ENCODE data around the gene UBASH3B.
"Not testable (repeated sequence)": the region's sequence is repeated elsewhere in the genome, so short reads cannot be mapped to it uniquely, and the experiment has no call there.

Gene UBASH3B

GRCh38 chr11:122813176-122813893, 157.8 kb downstream of the UBASH3B start:
- DNase-seq (ENCODE audit: low spot score) = no peak

GRCh38 chr11:122813894-122814270, 158.4 kb downstream of the UBASH3B start:
- no peak for DNase-seq (ENCODE audit: low spot score)

GRCh38 chr11:122814401-122814800, 158.9 kb downstream of the UBASH3B start:
- DNase-seq (ENCODE audit: low spot score) = no peak

GRCh38 chr11:122815900-122816299, 160.4 kb downstream of the UBASH3B start:
- DNase-seq (ENCODE audit: low spot score) = no peak

- DNase-seq (ENCODE audit: low spot score) = no peak
Observed at GRCh38 chr11:122816761-122817520, 161.4 kb downstream of the UBASH3B start.

GRCh38 chr11:122820158-122820557, 164.6 kb downstream of the UBASH3B start:
- no peak for DNase-seq (ENCODE audit: low spot score)

- DNase-seq (ENCODE audit: low spot score) = no peak
Observed at GRCh38 chr11:122821169-122821568, 165.6 kb downstream of the UBASH3B start.

- DNase-seq (ENCODE audit: low spot score) = no peak
Observed at GRCh38 chr11:122822241-122822640, 166.7 kb downstream of the UBASH3B start.

GRCh38 chr11:122823564-122823963, 168.0 kb downstream of the UBASH3B start:
- no peak for DNase-seq (ENCODE audit: low spot score)

GRCh38 chr11:122829371-122829770, 173.8 kb downstream of the UBASH3B start:
- DNase-seq (ENCODE audit: low spot score) = not testable (repeated sequence)

GRCh38 chr11:122832297-122832696, 176.8 kb downstream of the UBASH3B start:
- not testable (repeated sequence) for DNase-seq (ENCODE audit: low spot score)

- DNase-seq (ENCODE audit: low spot score) = no peak
Observed at GRCh38 chr11:122832721-122833470, 177.4 kb downstream of the UBASH3B start.

- no peak for DNase-seq (ENCODE audit: low spot score)
Observed at GRCh38 chr11:122833846-122834464, 178.4 kb downstream of the UBASH3B start.

- DNase-seq (ENCODE audit: low spot score) = no peak
Observed at GRCh38 chr11:122836916-122837315, 181.4 kb downstream of the UBASH3B start.

- no peak for DNase-seq (ENCODE audit: low spot score)
Observed at GRCh38 chr11:122837528-122838346, 182.2 kb downstream of the UBASH3B start.

GRCh38 chr11:122843281-122844141, 188.0 kb downstream of the UBASH3B start:
- DNase-seq (ENCODE audit: low spot score) = peak; percentile 36

GRCh38 chr11:122847466-122847865, 191.9 kb downstream of the UBASH3B start:
- DNase-seq (ENCODE audit: low spot score) = no peak

- DNase-seq (ENCODE audit: low spot score) = no peak
Observed at GRCh38 chr11:122848186-122848585, 192.7 kb downstream of the UBASH3B start.

GRCh38 chr11:122850076-122850631, 194.6 kb downstream of the UBASH3B start:
- DNase-seq (ENCODE audit: low spot score) = peak; percentile 5

- DNase-seq (ENCODE audit: low spot score) = peak; percentile 57
Observed at GRCh38 chr11:122851366-122851966, 195.9 kb downstream of the UBASH3B start.

Data from CD4-positive, alpha-beta T cell treated with Interleukin-6 at 100 ng/mL for 8 hours (primary cell).